ENCODE results near the gene PCDH17.

Gene PCDH17

GRCh38 chr13:57740719-57741118 lies 109.2 kb downstream of the PCDH17 start:
- TF ChIP-seq MAX (IDR thresholded peaks at IDR 0.05) (no peak), TAF1 (IDR thresholded peaks at IDR 0.05; ENCODE audit: low read depth) (no peak), EP300 (IDR thresholded peaks at IDR 0.05; ENCODE audit: borderline replicate concordance) (no peak), EGR1 (IDR thresholded peaks at IDR 0.05) (no peak), TEAD4 (IDR thresholded peaks at IDR 0.05) (no peak), ZBTB7A (IDR thresholded peaks at IDR 0.05; ENCODE audit: low read depth) (no peak), REST (IDR thresholded peaks at IDR 0.05; ENCODE audit: low read depth) (no peak), CREB1 (IDR thresholded peaks at IDR 0.05; ENCODE audit: low read depth) (no peak), TCF12 (IDR thresholded peaks at IDR 0.05; ENCODE audit: low read depth) (no peak), FOXM1 (IDR thresholded peaks at IDR 0.05; ENCODE audit: borderline replicate concordance, low read depth) (no peak), RAD21 (IDR thresholded peaks at IDR 0.05; ENCODE audit: low read depth) (no peak), YY1 (IDR thresholded peaks at IDR 0.05; ENCODE audit: low read depth) (no peak), CEBPB (IDR thresholded peaks at IDR 0.05) (no peak), NFIC (IDR thresholded peaks at IDR 0.05) (no peak)
- TF ChIP-seq, protein P1, sequence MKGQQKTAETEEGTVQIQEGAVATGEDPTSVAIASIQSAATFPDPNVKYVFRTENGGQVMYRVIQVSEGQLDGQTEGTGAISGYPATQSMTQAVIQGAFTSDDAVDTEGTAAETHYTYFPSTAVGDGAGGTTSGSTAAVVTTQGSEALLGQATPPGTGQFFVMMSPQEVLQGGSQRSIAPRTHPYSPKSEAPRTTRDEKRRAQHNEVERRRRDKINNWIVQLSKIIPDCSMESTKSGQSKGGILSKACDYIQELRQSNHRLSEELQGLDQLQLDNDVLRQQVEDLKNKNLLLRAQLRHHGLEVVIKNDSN (IDR thresholded peaks at IDR 0.05): no peak

DNA sequence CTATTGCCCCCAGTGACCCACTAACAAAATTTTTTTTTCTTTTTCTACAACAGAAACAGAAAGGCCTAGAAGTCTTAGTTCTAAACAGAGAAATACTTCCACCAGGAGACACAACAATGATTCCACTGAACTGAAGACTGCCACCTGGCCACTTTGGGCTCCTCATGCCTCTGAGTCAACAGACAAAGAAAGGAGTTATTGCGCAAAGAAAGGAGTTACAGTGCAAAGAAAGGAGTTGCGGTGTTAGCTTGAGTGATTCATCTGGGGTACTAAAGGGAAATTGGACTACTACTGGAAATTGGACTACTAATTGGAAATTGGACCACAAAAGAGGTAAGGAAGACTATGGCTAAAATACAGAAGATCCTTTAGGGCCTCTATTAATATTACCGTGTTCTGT lies 116.6 kb downstream of the PCDH17 start:
- no peak for TF ChIP-seq YY1 (IDR thresholded peaks at IDR 0.05; ENCODE audit: low read depth)
- no peak for TF ChIP-seq EGR1 (IDR thresholded peaks at IDR 0.05)
- TF ChIP-seq FOXM1 (IDR thresholded peaks at IDR 0.05; ENCODE audit: borderline replicate concordance, low read depth): no peak
- TF ChIP-seq CREB1 (IDR thresholded peaks at IDR 0.05; ENCODE audit: low read depth): no peak
- no peak for TF ChIP-seq ZBTB7A (IDR thresholded peaks at IDR 0.05; ENCODE audit: low read depth)
- TF ChIP-seq TEAD4 (IDR thresholded peaks at IDR 0.05): no peak
- TF ChIP-seq TCF12 (IDR thresholded peaks at IDR 0.05; ENCODE audit: low read depth): no peak
- TF ChIP-seq RAD21 (IDR thresholded peaks at IDR 0.05; ENCODE audit: low read depth): no peak
- TF ChIP-seq NFIC (IDR thresholded peaks at IDR 0.05): no peak
- no peak for TF ChIP-seq REST (IDR thresholded peaks at IDR 0.05; ENCODE audit: low read depth)
- TF ChIP-seq, protein P1 (IDR thresholded peaks at IDR 0.05): no peak
- TF ChIP-seq TAF1 (IDR thresholded peaks at IDR 0.05; ENCODE audit: low read depth): no peak
- TF ChIP-seq MAX (IDR thresholded peaks at IDR 0.05): no peak
- no peak for TF ChIP-seq EP300 (IDR thresholded peaks at IDR 0.05; ENCODE audit: borderline replicate concordance)
- no peak for TF ChIP-seq CEBPB (IDR thresholded peaks at IDR 0.05)

- TF ChIP-seq REST (IDR thresholded peaks at IDR 0.05; ENCODE audit: low read depth) (no peak), ZBTB7A (IDR thresholded peaks at IDR 0.05; ENCODE audit: low read depth) (no peak), YY1 (IDR thresholded peaks at IDR 0.05; ENCODE audit: low read depth) (no peak), TAF1 (IDR thresholded peaks at IDR 0.05; ENCODE audit: low read depth) (no peak), TCF12 (IDR thresholded peaks at IDR 0.05; ENCODE audit: low read depth) (no peak), FOXM1 (IDR thresholded peaks at IDR 0.05; ENCODE audit: borderline replicate concordance, low read depth) (no peak), CREB1 (IDR thresholded peaks at IDR 0.05; ENCODE audit: low read depth) (no peak), TEAD4 (IDR thresholded peaks at IDR 0.05) (no peak), MAX (IDR thresholded peaks at IDR 0.05) (no peak)
- TF ChIP-seq, protein P1 (IDR thresholded peaks at IDR 0.05): no peak
Measured at GRCh38 chr13:57760951-57761350, 129.4 kb downstream of the PCDH17 start.

DNA sequence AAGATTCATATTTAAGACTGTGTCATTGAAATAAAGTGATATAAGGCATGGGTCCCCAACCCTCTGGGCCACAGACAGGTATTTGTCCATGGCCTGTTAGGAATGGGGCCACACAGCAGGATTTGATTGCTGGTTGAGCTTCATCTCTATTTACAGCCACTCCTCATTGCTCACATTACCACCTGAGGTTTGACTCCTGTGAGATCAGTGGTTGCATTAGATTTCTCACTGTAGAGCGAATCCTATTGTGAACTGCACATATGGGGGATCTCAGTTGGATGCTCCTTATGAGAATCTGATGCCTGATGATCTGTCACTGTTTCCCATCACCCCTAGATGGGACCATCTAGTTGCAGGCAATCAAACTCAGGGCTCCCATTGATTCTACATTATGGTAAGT lies 132.1 kb downstream of the PCDH17 start:
- TF ChIP-seq TEAD4 (IDR thresholded peaks at IDR 0.05): no peak
